SK-N-SH (cell line): ENCODE data around the gene RIPK4. TPM values are rescaled to one million over a fixed set of nuclear protein-coding genes. Genes with fewer than 3 reads are reported as not detected.
A peak's percentile ranks its signal among the peaks of the same experiment; 100 is the strongest.

Experiments used
- CTCF ChIA-PET: fragments of 300-600, 350-600 bp; formaldehyde crosslinking; extraction: SDS; loops from one replicate; lab custom pipeline; 2021; lab: Yijun Ruan, JAX
- POLR2A ChIA-PET: fragments of 350-600 bp; sonication (Branson Sonifier 250); formaldehyde crosslinking; extraction: SDS; loops from one replicate; lab custom pipeline; 2020; ENCODE audit warnings: antibody characterized with exemption, inconsistent platforms; lab: Yijun Ruan, JAX
- DNase-seq: peaks from one replicate; pipeline ENCODE4 v3.0.0; 2012
- H2AFZ ChIP-seq: fragments of 200-600 bp; sonication (generic); 2 replicates; pipeline ENCODE4 v1.8.1; 2016; ENCODE audit warnings: antibody characterized with exemption, mild to moderate bottlenecking, low read depth
- H3F3A ChIP-seq: fragments of 200-600 bp; sonication (generic); replicated peaks from 2 replicates; pipeline ENCODE3; 2016; ENCODE audit warnings: antibody characterized with exemption, mild to moderate bottlenecking; ENCODE audit not compliant: insufficient read depth
- H3K27ac ChIP-seq, 2 experiments: fragments of 200-500 bp in 1 of 2; fragments of 200-600 bp in 1 of 2; sonication (Bioruptor generic) in 1 of 2; sonication (generic), shearing (Covaris generic) in 1 of 2; 2 replicates each; pipeline versions ENCODE4 v1.5.1 to v1.6.1; 2014 to 2016; ENCODE audit warnings: low read depth in 2 of 2, inconsistent platforms in 1 of 2, low read length in 1 of 2, mild to moderate bottlenecking in 1 of 2, mixed read lengths in 1 of 2
- H3K27me3 ChIP-seq: fragments of 200-600 bp; sonication (generic), shearing (Covaris generic); 2 replicates; pipeline ENCODE4 v1.6.1; 2016; ENCODE audit warnings: mixed run types; ENCODE audit not compliant: insufficient read depth
- H3K36me3 ChIP-seq, 2 experiments: fragments of 200-500 bp in 1 of 2; fragments of 200-600 bp in 1 of 2; sonication (Bioruptor generic) in 1 of 2; sonication (generic) in 1 of 2; replicated peaks in 1 of 2; 2 replicates each; pipeline versions ENCODE3 to v1.5.1; 2014 to 2016; ENCODE audit warnings: low read length in 1 of 2, mild to moderate bottlenecking in 1 of 2; ENCODE audit not compliant: insufficient read depth in 2 of 2, control insufficient read depth in 1 of 2
- H3K4me1 ChIP-seq, 2 experiments: fragments of 200-500 bp in 1 of 2; fragments of 200-600 bp in 1 of 2; sonication (Bioruptor generic) in 1 of 2; sonication (generic), shearing (Covaris generic) in 1 of 2; 2 replicates each; pipeline versions ENCODE4 v1.5.1 to v1.6.1; 2014 to 2016; ENCODE audit warnings: low read depth in 1 of 2, low read length in 1 of 2, mixed run types in 1 of 2; ENCODE audit not compliant: insufficient read depth in 2 of 2, control insufficient read depth in 1 of 2
- H3K4me2 ChIP-seq: fragments of 200-600 bp; sonication (generic), shearing (Covaris generic); 2 replicates; pipeline ENCODE4 v1.6.1; 2017; ENCODE audit warnings: mixed run types
- H3K4me3 ChIP-seq, 2 experiments: fragments of 200-500 bp in 1 of 2; fragments of 200-600 bp in 1 of 2; sonication (Bioruptor generic) in 1 of 2; sonication (generic), shearing (Covaris generic) in 1 of 2; 2 replicates each; pipeline versions ENCODE4 v1.5.1 to v1.8.1; 2014 to 2016; ENCODE audit warnings: low read depth in 2 of 2, inconsistent platforms in 1 of 2, low read length in 1 of 2, mild to moderate bottlenecking in 1 of 2, mixed read lengths in 1 of 2, moderate library complexity in 1 of 2
- H3K79me2 ChIP-seq: fragments of 200-600 bp; sonication (generic); 2 replicates; pipeline ENCODE4 v1.8.1; 2017; ENCODE audit warnings: mild to moderate bottlenecking; ENCODE audit not compliant: insufficient read depth
- H3K9ac ChIP-seq: fragments of 200-600 bp; sonication (generic); 2 replicates; pipeline ENCODE4 v1.6.1; 2017; ENCODE audit warnings: mixed run types
- H3K9me2 ChIP-seq: fragments of 200-600 bp; sonication (generic); 2 replicates; pipeline ENCODE4 v1.6.1; 2017; ENCODE audit warnings: mixed run types
- H3K9me3 ChIP-seq: fragments of 200-600 bp; sonication (generic); 2 replicates; pipeline ENCODE4 v1.6.1; 2017; ENCODE audit warnings: mixed run types, mild to moderate bottlenecking, moderate library complexity
- H4K20me1 ChIP-seq: fragments of 200-600 bp; sonication (generic); 2 replicates; pipeline ENCODE4 v1.6.1; 2017; ENCODE audit warnings: mild to moderate bottlenecking, mixed run types; ENCODE audit not compliant: insufficient read depth
- EP300 ChIP-seq, 2 experiments: IDR thresholded peaks; 2 replicates each; pipeline versions ENCODE4 v1.4.0 to v1.6.1; 2012; ENCODE audit warnings: borderline replicate concordance in 1 of 2, low read depth in 1 of 2, low read length in 1 of 2
- EZH2phosphoT487 ChIP-seq: fragments of 200-600 bp; sonication (generic); IDR thresholded peaks from 2 replicates; pipeline ENCODE4 v1.6.1; 2017; ENCODE audit warnings: low read depth, mixed run types, mild to moderate bottlenecking, antibody characterized with exemption, moderate library complexity, borderline replicate concordance
- FOSL2 ChIP-seq: IDR thresholded peaks from 2 replicates; pipeline ENCODE4 v1.4.0; 2012; ENCODE audit warnings: low read depth, mild to moderate bottlenecking, moderate library complexity, borderline replicate concordance
- FOXM1 ChIP-seq: IDR thresholded peaks from 2 replicates; pipeline ENCODE4 v1.4.0; 2012; ENCODE audit warnings: low read depth, mild to moderate bottlenecking
- GATA2 ChIP-seq: sonication (generic); formaldehyde crosslinking; IDR thresholded peaks from 2 replicates; pipeline ENCODE4 v1.5.0; 2020; ENCODE audit warnings: mild to moderate bottlenecking, missing genetic modification reagents
- JUND ChIP-seq: IDR thresholded peaks from 2 replicates; pipeline ENCODE4 v1.4.0; 2012
- MXI1 ChIP-seq: IDR thresholded peaks from 2 replicates; pipeline ENCODE4 v1.6.1; 2012; ENCODE audit warnings: mild to moderate bottlenecking, low read depth, low read length, improper control_type of control experiment
- NRF1 ChIP-seq: IDR thresholded peaks from 2 replicates; pipeline ENCODE4 v1.6.1; 2012; ENCODE audit warnings: low read depth, mild to moderate bottlenecking, low read length
- PBX3 ChIP-seq: IDR thresholded peaks from 2 replicates; pipeline ENCODE4; 2012
- POLR2AphosphoS5 ChIP-seq: IDR thresholded peaks from 2 replicates; pipeline ENCODE4 v1.6.1; 2012; ENCODE audit warnings: low read depth, low read length
- RAD21 ChIP-seq: IDR thresholded peaks from 2 replicates; pipeline ENCODE4 v1.6.1; 2012; ENCODE audit warnings: mild to moderate bottlenecking, low read length
- RCOR1 ChIP-seq: fragments of 150-350 bp; IDR thresholded peaks from 2 replicates; pipeline ENCODE4 v1.6.1; 2017; ENCODE audit warnings: antibody characterized with exemption, low read length
- RXRA ChIP-seq: IDR thresholded peaks from 2 replicates; pipeline ENCODE4 v1.4.0; 2012; ENCODE audit warnings: low read depth, mild to moderate bottlenecking, borderline replicate concordance
- TCF12 ChIP-seq: IDR thresholded peaks from 2 replicates; pipeline ENCODE4 v1.4.0; 2012
- TEAD4 ChIP-seq: IDR thresholded peaks from 2 replicates; pipeline ENCODE4 v1.4.0; 2012; ENCODE audit warnings: mild to moderate bottlenecking, borderline replicate concordance; ENCODE audit not compliant: insufficient read depth
- USF1 ChIP-seq: IDR thresholded peaks from 2 replicates; pipeline ENCODE4 v1.4.0; 2012; ENCODE audit warnings: low read depth, borderline replicate concordance
- WGBS: methylation state at CpG from one replicate; pipeline ENCODE4 v1.1.6; 2017; ENCODE audit warnings: low lambda C conversion rate; 5-methylcytosine and 5-hydroxymethylcytosine counted together
- polyA plus RNA-seq, 3 experiments: library from polyadenylated mRNA; depleted of rRNA; stranded (reverse); fragments of >200 nt; gene quantifications; 2 replicates each; pipeline ENCODE4 v1.2.3, GENCODE V29; 2012
- TF ChIP-seq, protein P1 (sequence below): fragments of 150-350 bp; IDR thresholded peaks from 2 replicates; pipeline ENCODE4 v1.6.1; 2017; ENCODE audit warnings: antibody characterized with exemption, low read length, low read depth, borderline replicate concordance
- TF ChIP-seq, protein P2 (sequence below): fragments of 150-350 bp; IDR thresholded peaks from 2 replicates; pipeline ENCODE4 v1.6.1; 2016; ENCODE audit warnings: mild to moderate bottlenecking, low read depth, low read length
- TF ChIP-seq, protein P3 (sequence below): IDR thresholded peaks from 2 replicates; pipeline ENCODE4 v1.4.0; 2012; ENCODE audit warnings: low read depth, borderline replicate concordance
- TF ChIP-seq, protein P4 (sequence below): IDR thresholded peaks from 2 replicates; pipeline ENCODE4 v1.4.0; 2012; ENCODE audit warnings: low read depth

RIPK4 gene
- polyA plus RNA-seq, 1 of the 3 experiments (the other 2 are of a cell fraction): 11.0 TPM

GRCh38 chr21:41769111-41769510 lies 2.3 kb upstream of the RIPK4 start:
- Histone ChIP-seq H3K9me3 (no peaks in the 10 kb centered on the region), H3F3A (peaks cover 14% of the 10 kb centered on the region), H3K4me1 (no peaks in the 10 kb centered on the region), H3K9me2 (no peaks in the 10 kb centered on the region), H3K27me3 (no peaks in the 10 kb centered on the region), H2AFZ (peak overlapping the region; percentile 87), H3K27ac (peak overlapping the region in 1 of 2 experiments; percentile 78; a peak in 2 of 4 replicates), H3K4me3 (peak overlapping the region; percentile 60 to 76; a peak in 2 of 4 replicates), H3K4me2 (peak overlapping the region; percentile 77), H4K20me1 (no peaks in the 10 kb centered on the region), H3K36me3 (no peaks in the 10 kb centered on the region), H3K9ac (peak overlapping the region; percentile 64; the same call in 1 of the 2 replicates), H3K79me2 (peaks cover 13% of the 10 kb centered on the region; the same call in 1 of the 2 replicates)
- TF ChIP-seq POLR2AphosphoS5 (no peak), MXI1 (no peak), RAD21 (no peak), RXRA (no peak), GATA2 (CRISPR knock-in tag) (no peak), TCF12 (no peak), PBX3 (no peak), EZH2phosphoT487 (no peak), RCOR1 (no peak), NRF1 (no peak), JUND (no peak), EP300 (IDR thresholded peaks at IDR 0.05; ENCODE audit: borderline replicate concordance in 1 of 2, low read depth in 1 of 2, low read length in 1 of 2) (no peak), FOSL2 (no peak), FOXM1 (no peak), TEAD4 (no peak), USF1 (no peak)
- TF ChIP-seq, protein P1, sequence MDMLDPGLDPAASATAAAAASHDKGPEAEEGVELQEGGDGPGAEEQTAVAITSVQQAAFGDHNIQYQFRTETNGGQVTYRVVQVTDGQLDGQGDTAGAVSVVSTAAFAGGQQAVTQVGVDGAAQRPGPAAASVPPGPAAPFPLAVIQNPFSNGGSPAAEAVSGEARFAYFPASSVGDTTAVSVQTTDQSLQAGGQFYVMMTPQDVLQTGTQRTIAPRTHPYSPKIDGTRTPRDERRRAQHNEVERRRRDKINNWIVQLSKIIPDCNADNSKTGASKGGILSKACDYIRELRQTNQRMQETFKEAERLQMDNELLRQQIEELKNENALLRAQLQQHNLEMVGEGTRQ: no peak
- TF ChIP-seq, protein P2, sequence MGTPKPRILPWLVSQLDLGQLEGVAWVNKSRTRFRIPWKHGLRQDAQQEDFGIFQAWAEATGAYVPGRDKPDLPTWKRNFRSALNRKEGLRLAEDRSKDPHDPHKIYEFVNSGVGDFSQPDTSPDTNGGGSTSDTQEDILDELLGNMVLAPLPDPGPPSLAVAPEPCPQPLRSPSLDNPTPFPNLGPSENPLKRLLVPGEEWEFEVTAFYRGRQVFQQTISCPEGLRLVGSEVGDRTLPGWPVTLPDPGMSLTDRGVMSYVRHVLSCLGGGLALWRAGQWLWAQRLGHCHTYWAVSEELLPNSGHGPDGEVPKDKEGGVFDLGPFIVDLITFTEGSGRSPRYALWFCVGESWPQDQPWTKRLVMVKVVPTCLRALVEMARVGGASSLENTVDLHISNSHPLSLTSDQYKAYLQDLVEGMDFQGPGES: no peak
- TF ChIP-seq, protein P3, sequence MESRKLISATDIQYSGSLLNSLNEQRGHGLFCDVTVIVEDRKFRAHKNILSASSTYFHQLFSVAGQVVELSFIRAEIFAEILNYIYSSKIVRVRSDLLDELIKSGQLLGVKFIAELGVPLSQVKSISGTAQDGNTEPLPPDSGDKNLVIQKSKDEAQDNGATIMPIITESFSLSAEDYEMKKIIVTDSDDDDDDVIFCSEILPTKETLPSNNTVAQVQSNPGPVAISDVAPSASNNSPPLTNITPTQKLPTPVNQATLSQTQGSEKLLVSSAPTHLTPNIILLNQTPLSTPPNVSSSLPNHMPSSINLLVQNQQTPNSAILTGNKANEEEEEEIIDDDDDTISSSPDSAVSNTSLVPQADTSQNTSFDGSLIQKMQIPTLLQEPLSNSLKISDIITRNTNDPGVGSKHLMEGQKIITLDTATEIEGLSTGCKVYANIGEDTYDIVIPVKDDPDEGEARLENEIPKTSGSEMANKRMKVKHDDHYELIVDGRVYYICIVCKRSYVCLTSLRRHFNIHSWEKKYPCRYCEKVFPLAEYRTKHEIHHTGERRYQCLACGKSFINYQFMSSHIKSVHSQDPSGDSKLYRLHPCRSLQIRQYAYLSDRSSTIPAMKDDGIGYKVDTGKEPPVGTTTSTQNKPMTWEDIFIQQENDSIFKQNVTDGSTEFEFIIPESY: no peak
- TF ChIP-seq, protein P4, sequence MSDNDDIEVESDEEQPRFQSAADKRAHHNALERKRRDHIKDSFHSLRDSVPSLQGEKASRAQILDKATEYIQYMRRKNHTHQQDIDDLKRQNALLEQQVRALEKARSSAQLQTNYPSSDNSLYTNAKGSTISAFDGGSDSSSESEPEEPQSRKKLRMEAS: no peak
- 48% methylated on average over 10 of the region's 10 CpGs for WGBS
- ChIA-PET POLR2A (no interaction called here), CTCF (interaction anchor here (1.2 to 3.4 kb wide), 4 partner anchors 8 to 159 kb away, joined by 3 to 31 read pairs (median 4); no protein-coding TSS in a partner anchor)
- no peak for DNase-seq
